Central memory CD8-positive, alpha-beta T cell (primary cell): ENCODE results near the gene GPR148.

Source experiments
- ATAC-seq: fragments of 150-1000 bp; cut with Tn5 transposase; replicated peaks from 2 replicates; pipeline ENCODE4 v1.10.0; 2022; ENCODE audit warnings: mild to moderate bottlenecking, moderate FRiP score, moderate number of reproducible peaks; ENCODE audit not compliant: poor library complexity, severe bottlenecking; ENCODE audit errors: extremely low read depth
- DNase-seq, 2 donors: peaks; one replicate each; pipeline ENCODE4 v3.0.0; 2021; ENCODE audit warnings: low spot score in 2 of 2
- H3K27ac Mint-ChIP-seq: one replicate; pipeline ENCODE4 v1.8.0; 2022; ENCODE audit warnings: low read depth, mild to moderate bottlenecking, moderate library complexity, mixed read lengths
- H3K27me3 Mint-ChIP-seq: one replicate; pipeline ENCODE4 v1.8.0; 2022; ENCODE audit warnings: mixed read lengths
- H3K36me3 Mint-ChIP-seq: one replicate; pipeline ENCODE4 v1.8.0; 2022; ENCODE audit warnings: mild to moderate bottlenecking, moderate library complexity, mixed read lengths; ENCODE audit not compliant: insufficient read depth
- H3K4me1 Mint-ChIP-seq: one replicate; pipeline ENCODE4 v1.8.0; 2022; ENCODE audit warnings: mixed read lengths
- H3K4me3 Mint-ChIP-seq: one replicate; pipeline ENCODE4 v1.8.0; 2022; ENCODE audit warnings: mild to moderate bottlenecking, moderate library complexity, mixed read lengths
- H3K9me3 Mint-ChIP-seq: one replicate; pipeline ENCODE4 v1.8.0; 2022; ENCODE audit warnings: mixed read lengths

GPR148 gene

DNA sequence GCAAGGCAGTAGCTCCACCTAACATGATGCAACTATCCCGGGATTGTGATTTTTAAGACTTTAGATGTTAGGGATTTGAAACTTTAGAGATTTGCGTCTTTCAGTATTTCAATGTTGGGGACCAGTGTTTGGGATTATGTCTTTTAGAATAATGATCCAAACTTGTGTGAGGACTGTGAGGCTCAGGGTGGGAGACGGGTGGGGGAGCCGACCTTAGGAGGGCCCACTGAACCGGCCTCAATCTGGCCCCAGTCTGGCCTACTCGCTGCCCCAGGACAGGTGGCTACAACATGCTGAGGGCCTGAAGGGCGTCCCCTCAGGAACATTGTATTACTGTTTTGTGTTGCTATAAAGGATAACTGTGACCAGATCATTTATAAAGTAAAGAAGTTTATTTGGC, 37.2 kb downstream of the GPR148 start:
- ATAC-seq (no peak), DNase-seq (no peak)
- Mint-ChIP-seq H3K4me3 (no peak overlapping the region), H3K36me3 (no peaks in the 10 kb centered on the region), H3K27ac (no peak overlapping the region), H3K27me3 (peaks cover 62% of the 10 kb centered on the region), H3K4me1 (no peaks in the 10 kb centered on the region), H3K9me3 (no peaks in the 10 kb centered on the region)

- Mint-ChIP-seq H3K36me3 (peaks cover 1% of the 10 kb centered on the region), H3K27ac (no peak overlapping the region), H3K4me1 (no peaks in the 10 kb centered on the region), H3K27me3 (peaks cover 58% of the 10 kb centered on the region), H3K4me3 (no peak overlapping the region), H3K9me3 (no peaks in the 10 kb centered on the region)
- no peak for DNase-seq
- no peak for ATAC-seq
Measured at GRCh38 chr2:130766711-130767407, 38.0 kb downstream of the GPR148 start.

GRCh38 chr2:130767408-130767775, 38.5 kb downstream of the GPR148 start:
- no peak for DNase-seq
- ATAC-seq, result no peak
- no peaks in the 10 kb centered on the region for H3K9me3 Mint-ChIP-seq
- H3K27me3 Mint-ChIP-seq, result peaks cover 60% of the 10 kb centered on the region
- peaks cover 1% of the 10 kb centered on the region for H3K36me3 Mint-ChIP-seq
- H3K4me1 Mint-ChIP-seq, result no peaks in the 10 kb centered on the region
- no peak overlapping the region for H3K4me3 Mint-ChIP-seq
- H3K27ac Mint-ChIP-seq, result no peak overlapping the region

DNA sequence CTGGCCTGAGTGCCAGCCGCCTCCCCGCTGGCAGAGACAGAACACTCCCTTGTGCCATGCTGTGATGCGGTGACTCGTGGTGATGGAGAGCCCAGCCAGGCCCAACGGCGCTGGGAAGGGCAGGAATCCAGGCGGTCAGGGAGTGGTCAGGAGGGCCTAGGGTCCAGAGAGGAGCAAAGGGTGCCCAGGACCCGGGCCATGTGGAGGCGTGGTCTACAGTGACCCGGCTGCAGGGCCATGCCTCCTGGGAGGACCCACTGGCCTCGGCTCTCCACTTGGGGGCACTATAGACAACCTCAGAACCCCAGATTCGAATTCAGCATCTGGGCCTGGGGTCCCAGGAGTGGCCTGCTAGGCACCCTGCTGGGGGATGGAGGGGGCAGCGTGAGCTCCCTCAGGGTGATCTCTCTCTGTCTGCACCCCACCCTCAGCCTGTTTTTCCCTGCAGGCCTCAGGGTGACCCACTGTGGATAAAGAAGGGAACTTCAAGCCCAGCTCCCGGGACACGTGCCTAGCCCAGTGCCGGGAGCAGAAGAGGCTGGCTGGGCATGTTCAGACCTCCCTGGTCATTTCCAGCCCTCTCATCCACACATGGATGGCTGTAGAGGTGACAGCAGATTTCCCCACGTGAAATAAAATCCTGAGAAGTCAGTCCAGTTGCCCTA, 39.5 kb downstream of the GPR148 start:
- H3K9me3 Mint-ChIP-seq, result no peaks in the 10 kb centered on the region
- no peak overlapping the region for H3K4me3 Mint-ChIP-seq
- no peak for DNase-seq
- no peak for ATAC-seq
- no peaks in the 10 kb centered on the region for H3K4me1 Mint-ChIP-seq
- H3K27me3 Mint-ChIP-seq, result peaks cover 70% of the 10 kb centered on the region
- H3K27ac Mint-ChIP-seq, result no peak overlapping the region
- H3K36me3 Mint-ChIP-seq, result peaks cover 1% of the 10 kb centered on the region

DNA sequence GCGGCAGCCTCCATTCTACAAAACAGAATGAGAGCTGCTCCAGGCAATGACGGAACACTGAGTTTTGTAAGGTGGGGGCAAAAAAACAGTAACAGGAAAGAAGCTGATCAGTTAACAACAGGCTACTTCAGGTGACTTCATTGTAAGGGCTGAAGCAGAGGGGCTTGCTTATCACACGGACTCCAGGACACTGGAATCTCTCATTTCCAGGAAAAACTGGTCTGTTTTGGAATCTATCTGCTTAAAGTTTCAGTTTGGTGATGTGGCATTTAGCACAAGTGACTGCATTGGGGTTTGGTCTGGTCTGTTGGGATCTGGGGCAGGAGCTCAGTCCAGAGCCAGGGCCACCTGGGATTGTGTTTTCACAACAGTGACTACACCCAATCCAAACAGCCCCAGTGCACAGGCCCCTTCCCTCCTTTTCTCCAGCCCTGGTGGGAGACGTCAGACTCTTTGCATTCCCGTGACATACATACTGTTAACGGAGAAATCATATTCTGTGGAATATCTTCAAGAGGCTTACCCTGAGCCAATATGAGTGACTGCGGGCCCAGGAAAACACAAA, 40.6 kb downstream of the GPR148 start:
- DNase-seq, result no peak
- no peak overlapping the region for H3K27ac Mint-ChIP-seq
- peaks cover 3% of the 10 kb centered on the region for H3K36me3 Mint-ChIP-seq
- H3K27me3 Mint-ChIP-seq, result peaks cover 70% of the 10 kb centered on the region
- no peak for ATAC-seq
- no peak overlapping the region for H3K4me3 Mint-ChIP-seq
- H3K9me3 Mint-ChIP-seq, result no peaks in the 10 kb centered on the region
- H3K4me1 Mint-ChIP-seq, result no peaks in the 10 kb centered on the region

DNA sequence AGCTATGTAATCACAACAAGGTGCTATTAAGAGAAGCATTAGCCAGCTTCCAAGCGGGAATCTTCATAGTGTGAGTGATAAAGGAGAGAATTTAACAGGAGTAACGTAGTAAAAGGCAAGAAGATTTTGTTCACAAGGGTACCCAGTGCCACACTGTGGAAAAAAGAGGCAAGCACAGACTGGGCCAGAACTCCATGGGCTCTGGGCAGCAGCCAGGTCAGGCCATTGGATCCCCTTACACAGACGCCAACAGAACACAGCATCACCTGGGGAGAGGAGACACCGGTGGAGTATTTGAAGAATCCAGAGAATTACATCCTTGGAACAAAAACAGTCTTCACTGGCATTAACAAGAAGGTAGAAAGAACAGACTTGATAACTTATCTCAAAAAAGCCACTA, 47.7 kb downstream of the GPR148 start:
- H3K27me3 Mint-ChIP-seq, result peaks cover 80% of the 10 kb centered on the region
- no peaks in the 10 kb centered on the region for H3K9me3 Mint-ChIP-seq
- ATAC-seq (no peak), DNase-seq (no peak)
- no peak overlapping the region for H3K4me3 Mint-ChIP-seq
- H3K27ac Mint-ChIP-seq, result no peak overlapping the region
- H3K36me3 Mint-ChIP-seq, result peaks cover 2% of the 10 kb centered on the region
- H3K4me1 Mint-ChIP-seq, result no peaks in the 10 kb centered on the region

DNA sequence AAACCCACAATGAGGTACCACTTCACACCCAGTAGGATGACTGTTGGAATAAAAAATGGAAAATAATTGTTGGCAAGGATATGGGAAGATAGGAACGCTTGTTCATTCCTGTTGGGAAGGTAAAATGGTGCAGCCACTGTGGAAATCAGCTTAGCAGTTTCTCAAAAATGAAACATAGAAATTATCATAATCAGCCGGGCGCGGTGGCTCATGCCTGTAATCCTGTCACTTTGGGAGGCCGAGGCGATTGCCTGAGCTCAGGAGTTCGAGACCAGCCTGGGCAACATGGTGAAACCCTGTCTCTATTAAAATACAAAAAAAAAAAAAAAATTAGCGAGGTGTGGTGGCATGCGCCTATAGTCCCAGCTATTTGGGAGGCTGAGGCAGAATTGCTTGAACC, 49.9 kb downstream of the GPR148 start:
- Mint-ChIP-seq H3K27ac (no peak overlapping the region), H3K9me3 (no peaks in the 10 kb centered on the region), H3K27me3 (peaks cover 68% of the 10 kb centered on the region), H3K36me3 (peaks cover 2% of the 10 kb centered on the region), H3K4me3 (no peak overlapping the region), H3K4me1 (no peaks in the 10 kb centered on the region)
- ATAC-seq (no peak), DNase-seq (no peak)
